Measurements from ENCODE around the gene SSBP4.

SSBP4 gene

DNA sequence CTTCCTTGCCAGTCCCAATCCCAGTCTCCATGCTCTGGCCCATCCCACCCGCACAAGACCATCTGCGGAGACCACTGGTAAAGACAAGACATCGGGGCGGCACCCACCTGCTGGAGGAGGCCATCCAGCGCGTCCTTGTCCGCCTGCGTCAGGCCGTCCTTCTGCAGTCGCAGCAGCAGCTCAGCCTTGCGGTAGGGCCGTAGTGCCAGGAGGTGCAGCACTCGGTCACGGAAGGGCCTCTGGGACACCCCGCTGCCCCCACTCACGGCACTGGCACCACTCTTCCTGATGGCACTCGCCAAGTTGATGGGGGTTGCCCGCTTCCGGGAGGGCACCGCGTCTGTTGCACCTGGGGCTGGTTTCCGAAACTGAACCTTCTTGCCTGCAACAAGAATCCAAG lies 42.3 kb downstream of the SSBP4 start:
- in situ Hi-C loops (cut with MboI; ENCODE audit: low sequenced_read_pairs): no loop called here

DNA sequence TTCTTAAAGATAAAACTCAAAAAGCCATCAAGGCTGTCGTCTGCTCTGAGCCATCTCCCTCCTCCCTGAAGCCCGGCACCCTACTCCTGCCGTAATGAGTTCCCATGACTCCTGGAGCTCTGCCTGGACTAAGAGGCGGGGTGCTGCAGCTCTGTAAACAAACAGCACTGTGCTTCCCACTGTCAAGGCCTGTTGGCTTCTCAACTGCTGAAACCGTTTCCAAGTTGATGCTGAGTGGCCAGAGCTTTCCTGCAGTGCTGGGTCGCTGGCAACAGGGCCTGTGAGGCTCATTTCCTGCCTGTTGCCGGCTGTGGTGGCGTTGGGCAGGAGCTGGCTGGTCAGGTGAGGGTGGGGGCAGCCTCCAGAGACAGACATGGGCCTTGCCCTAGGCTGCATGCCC lies 45.4 kb downstream of the SSBP4 start:
- in situ Hi-C loops (cut with MboI; ENCODE audit: low sequenced_read_pairs): no loop called here

DNA sequence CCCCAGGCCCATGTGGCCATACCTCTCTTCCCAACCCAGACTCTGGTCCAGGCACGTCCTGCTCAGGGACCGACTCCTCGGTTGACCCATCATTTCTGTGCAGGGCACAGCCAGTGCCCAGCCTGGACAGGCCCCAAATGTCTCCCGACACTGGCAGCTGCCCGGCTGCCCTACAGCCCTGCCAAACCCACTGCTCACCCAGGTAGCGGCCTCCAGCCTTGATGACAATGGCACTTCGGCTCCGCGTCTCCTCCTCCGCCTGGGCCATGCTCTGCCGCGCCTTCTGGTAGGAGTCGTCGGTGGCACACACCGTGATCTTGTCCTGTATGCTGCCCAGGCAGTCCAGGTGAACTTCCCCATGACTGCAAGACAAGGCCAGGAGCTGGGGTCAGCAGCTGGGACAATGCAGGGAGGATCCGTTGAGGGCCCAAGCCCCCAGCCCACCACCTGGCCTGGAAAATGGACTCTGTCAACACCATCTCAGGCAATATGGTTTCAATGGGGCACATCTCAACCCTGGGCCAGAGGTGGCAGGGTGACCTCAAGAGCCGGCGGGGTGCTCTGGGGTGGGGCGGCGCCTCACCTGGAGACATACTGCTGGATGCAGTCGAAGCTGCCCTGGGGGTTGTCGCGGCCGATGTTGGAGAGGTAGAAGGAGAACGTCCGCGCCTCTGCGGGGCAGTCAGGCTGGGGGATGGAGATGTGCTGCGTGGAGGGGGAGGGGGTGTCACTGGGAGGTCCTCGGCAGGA lies 46.2 kb downstream of the SSBP4 start:
- in situ Hi-C loops (cut with MboI; ENCODE audit: low sequenced_read_pairs): no loop called here

DNA sequence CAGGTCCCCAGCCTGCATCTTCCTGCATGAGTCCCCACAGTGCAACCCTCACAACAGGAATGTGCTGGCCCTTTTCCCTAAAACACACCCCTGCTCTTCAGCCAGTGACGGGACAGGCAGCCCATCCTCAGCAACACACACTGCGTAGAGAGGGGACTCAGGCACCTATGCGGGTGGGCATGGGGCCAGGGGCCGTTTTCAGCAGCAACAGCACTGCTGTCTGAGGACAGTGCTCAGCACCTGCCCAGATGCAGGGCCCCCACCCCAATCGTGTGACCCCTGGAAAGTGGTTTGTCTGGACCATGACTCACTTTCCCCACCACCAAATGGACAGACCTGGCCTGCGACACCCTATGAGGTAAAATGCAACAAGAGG lies 46.8 kb downstream of the SSBP4 start:
- in situ Hi-C loops (cut with MboI; ENCODE audit: low sequenced_read_pairs): no loop called here

DNA sequence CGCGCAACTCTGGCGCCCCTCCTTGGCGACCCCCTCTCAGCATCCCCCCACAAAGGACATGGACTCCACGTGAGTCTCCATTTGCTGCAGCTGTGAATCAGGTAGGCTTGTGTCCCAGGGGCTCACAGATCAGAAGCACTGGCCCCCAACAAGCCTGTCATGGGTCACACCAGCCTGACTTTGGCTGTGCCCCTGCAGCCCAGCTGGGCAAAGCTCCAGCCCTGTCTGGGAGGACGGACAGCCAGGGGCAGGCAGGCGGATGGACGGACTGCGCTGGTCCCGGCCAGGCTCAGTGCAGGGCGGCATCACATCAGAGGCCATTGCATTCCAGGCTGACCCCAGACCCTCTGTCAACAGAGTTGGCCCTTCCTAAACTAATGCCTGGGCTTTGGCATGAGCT lies 47.2 kb downstream of the SSBP4 start:
- in situ Hi-C loops (cut with MboI; ENCODE audit: low sequenced_read_pairs): no loop called here

DNA sequence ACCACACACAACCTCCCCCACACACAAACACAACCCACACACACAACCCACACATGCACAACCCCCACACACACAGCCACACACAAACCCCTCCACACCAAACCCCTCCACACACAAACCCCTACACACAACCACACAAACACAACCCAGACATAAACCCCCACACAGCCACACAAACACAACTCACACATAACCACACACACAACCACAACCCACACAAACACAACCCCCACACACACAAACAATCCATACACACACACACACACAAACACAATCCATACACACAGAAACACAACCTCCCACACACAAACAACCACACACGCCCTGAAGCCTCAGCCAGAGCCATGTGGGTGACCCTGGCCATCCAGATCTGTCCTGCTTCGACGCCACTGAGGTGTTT lies 48.8 kb downstream of the SSBP4 start:
- in situ Hi-C loops (cut with MboI; ENCODE audit: low sequenced_read_pairs): no loop called here

DNA sequence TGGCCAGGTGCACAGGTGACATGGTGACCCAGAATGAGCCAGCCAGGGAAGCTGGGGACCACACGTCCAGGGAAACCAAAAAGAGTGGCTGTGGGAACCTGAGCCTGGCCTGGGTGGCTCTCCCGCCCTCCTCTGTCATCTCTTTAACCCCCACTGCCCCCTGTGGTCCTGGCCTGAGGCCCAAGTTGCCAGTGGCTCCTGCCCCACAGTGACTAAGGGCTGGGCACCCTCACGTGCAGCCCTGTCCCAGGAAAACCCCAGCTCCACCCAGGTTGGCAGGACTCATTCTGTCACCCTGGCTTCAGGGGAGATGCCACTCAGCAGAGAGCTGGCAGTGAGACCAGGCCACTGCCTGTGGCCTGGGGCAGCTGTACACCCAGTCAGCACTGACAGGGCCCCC lies 49.3 kb downstream of the SSBP4 start:
- in situ Hi-C loops (cut with MboI; ENCODE audit: low sequenced_read_pairs): no loop called here

DNA sequence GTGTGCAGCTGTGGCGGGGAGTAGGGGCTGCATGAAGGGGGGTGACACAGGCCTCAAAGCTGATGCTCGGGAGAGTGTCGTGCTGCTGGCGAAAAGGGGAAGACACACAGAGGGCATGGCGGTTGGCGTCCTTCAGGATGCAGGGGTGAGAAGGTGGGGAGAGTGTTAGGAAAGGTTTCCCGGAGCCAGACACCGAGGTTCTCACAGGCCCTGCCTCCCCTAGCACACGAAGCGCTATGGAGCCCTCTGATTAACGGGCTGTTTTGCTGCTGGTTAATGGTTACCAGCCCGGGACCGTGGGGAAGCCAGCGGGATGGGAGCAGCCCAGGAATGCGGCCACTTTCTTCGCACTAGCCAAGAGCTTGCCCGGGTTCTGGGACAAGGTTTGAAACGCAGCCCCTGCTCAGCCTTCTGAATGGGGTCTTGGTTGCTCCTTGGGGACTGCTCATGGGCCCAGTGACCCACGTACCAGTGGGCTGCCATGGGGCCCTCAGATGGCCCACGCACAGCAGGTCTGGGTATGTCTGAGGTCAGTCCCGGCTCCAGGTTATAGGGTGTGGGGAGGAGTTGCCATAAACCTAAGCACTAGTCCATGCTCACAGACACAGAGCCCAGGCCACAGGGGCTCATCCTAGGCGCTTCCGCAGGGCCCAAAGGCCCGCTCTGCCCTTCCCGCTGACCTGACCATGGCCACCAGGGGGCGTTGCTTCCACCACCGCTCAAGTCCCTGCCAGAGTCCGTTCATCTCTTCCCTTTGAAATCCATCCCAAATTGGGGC lies 50.1 kb downstream of the SSBP4 start:
- in situ Hi-C loops (cut with MboI; ENCODE audit: low sequenced_read_pairs): no loop called here

DNA sequence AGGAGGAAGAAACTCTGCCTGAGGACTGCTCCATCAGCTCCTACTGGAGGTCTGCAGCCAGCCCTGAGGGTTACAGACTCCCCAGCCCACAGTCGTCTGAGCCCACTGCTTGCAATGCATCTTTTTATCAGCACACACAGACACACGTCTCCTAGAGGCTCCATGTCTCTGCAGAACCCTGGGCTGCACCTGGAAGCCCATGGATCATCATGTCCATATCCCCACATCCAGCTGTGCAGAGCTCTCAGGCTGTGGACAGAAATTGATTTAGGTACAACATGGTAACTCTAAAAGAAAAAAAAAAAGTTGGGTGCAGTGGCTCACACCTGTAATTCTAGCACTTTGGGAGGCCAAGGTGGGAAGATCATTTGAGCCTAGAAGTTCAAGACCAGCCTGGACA lies 51.6 kb downstream of the SSBP4 start:
- in situ Hi-C loops (cut with MboI; ENCODE audit: low sequenced_read_pairs): no loop called here

DNA sequence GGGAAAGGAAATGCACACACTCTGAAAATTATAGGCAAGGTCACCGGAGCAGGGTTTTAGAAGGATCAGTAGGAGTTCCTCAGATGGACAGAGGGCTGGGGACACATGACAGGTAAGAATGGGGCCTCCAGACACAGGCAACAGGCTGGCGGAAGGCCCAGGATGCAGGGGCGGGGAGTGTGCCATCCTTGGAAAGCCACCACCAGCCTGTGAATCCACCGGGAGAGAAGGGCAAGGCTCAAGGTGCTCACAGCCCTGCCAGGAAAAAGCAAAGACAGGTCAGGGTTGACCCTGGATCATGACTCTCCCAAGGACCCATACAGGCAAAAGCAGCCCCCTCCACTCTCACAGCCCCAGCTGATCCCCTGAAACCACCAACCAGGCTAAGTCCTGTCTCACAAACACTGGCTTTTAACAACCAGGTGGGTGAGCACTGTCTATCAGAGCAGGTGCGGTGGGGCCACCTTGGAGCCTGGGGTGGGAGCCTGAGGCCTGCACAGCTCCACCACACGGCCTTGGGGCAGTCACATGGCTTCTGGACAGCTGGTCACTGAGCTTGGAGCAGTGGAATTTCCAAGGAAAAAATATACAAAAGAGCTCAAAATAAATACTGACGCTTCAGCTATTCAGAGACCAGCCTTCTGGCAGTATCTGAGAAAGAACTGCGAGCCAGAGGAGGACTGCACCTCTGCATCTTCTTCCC lies 54.0 kb downstream of the SSBP4 start:
- in situ Hi-C loops (cut with MboI; ENCODE audit: low sequenced_read_pairs): no loop called here

DNA sequence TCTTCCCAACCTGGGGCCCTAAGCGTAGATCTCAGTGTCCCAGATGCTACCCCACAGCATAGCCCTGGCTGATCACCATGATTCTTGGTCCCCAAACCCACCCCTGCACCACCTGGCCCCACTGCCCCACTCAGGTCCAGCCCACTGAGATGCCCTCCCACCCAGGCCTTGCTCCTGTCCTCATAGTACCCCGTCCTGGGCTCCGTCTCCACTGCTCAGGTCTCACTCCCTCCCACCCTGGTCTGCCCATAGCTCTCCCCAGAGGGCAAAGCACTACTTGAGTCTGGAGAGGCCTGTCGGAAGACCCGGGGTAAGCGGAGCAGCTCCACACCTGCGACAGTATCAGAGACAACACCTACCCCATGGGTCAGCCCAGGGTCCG lies 54.5 kb downstream of the SSBP4 start:
- in situ Hi-C loops (cut with MboI; ENCODE audit: low sequenced_read_pairs): no loop called here

DNA sequence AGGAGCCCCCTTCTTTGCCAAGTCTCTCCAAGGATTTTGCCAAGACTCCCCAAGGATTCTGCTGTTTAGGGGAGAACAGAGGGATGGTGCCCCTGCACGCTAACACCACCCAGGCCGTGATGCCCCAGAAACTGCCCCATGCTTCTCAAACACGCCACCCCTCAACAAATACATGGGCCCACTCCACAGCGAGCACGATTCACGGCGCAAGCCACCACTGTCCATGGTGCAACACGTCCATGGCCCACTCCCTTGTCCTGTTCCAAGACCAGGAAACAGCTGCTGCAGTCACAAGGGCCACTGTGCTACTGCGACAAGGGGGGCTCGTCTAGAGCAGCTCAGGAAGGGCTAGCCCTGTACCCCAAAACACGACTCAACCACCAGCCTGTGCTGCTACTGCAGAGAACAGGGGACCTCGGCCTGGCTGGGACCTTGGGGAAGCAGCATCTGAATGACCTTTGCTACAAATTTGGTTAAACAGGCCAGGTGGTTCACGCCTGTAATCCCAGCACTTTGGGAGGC lies 55.2 kb downstream of the SSBP4 start:
- in situ Hi-C loops (cut with MboI; ENCODE audit: low sequenced_read_pairs): no loop called here

DNA sequence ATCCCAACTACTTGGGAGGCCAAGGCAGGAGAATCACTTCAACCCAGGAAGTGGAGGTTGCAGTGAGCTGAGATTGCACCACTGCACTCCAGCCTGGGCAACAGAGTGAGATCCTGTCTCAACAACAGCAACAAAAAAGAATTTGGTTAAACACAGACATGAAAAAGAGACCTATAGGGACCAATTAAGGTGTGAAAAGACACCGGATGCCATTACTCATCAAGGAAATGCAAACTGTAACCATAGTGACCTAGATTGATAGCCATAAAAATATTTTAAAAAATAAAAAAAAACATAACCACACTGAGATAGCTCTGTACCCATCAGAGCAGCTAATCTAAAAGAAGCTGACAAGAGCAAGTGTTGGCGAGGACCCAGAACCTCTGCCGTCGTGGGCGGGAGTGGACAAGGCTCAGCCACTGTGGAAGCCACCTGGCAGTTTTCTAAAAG lies 55.8 kb downstream of the SSBP4 start:
- in situ Hi-C loops (cut with MboI; ENCODE audit: low sequenced_read_pairs): no loop called here

DNA sequence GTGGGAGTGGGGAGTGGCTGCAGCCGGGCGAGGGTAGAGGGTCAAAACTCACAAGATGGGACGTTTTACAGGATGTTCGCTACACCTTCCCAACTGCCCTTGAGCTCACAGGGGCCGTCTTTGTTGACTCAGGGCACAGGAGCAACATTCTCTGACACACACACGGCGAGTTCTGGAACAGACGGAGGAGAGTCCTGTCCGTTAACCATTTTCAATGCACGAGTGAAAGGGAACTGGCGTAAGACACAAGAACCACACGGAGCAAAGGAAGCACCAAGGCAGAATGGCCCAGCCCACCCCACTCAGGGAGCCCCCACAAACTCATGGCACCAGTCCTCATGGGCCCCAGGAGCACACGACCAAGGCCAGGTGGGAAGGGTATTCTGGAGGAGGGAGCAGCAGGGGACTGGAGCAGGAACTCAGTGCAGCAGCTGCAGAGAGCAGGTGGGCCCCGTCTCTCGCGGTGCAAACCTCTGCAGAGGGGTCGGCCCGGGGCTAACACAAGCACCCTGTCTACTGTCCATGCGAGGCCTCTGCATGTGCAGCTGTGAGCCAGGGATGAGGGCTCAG lies 56.6 kb downstream of the SSBP4 start:
- in situ Hi-C loops (cut with MboI; ENCODE audit: low sequenced_read_pairs): no loop called here

DNA sequence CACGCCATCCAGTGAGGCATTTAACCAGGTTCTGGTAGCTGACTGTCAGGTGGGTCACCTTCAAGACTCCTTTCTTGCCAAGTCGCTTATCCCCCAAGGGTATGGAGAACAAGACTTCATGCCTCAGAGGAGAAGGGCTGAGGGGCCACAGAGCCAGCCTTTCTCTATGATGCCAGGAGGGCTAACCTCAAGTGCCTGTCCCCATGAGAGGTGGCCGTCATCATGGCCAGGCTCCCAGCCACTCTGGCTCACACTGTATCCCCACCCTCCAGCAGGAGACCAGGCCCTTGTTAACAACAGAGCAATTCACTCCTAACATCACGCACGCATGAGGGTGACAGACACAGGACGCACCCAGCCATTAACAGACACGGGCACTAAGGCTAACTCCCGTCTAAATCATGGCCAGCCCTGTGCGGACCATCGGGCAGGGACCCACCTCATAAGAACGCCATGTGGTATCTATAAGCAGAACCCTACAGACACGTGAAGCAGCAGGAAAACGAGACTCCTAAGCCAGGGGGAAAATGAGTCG lies 57.4 kb downstream of the SSBP4 start:
- in situ Hi-C loops (cut with MboI; ENCODE audit: low sequenced_read_pairs): no loop called here

DNA sequence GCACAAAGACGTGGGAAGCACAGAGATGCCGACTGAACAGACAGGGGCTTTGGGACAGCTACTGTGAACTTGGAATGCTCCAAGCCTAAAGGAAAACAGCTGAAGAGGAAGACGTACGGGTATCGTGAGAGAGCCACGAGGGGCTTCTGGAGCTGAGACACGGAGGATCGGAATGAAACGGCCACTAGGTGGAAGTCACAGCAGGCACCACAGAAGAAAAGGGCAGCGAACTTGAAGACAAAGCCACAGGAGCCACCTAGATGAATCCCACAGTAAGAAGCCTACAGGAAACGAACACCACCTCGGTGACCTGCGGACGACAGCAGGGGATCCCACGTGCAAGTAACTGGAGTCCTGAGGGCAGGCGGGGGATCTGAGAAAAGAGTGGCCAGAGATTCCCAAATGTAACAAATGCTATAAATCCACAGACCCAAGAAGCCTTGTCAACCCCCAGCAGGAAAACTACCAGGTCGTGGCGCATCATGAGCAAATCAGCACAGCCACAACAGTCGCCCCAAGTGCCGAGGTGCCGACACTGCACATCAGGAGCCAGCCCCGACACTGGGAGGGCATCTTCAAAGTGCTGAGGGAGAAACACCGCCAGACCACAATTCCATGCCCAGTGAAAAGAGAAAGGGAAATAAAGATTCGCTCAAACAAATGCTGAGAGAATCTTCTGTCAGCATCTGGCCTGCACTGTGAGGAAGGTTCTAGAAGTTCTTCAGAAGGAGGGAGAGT lies 58.0 kb downstream of the SSBP4 start:
- in situ Hi-C loops (cut with MboI; ENCODE audit: low sequenced_read_pairs): no loop called here

DNA sequence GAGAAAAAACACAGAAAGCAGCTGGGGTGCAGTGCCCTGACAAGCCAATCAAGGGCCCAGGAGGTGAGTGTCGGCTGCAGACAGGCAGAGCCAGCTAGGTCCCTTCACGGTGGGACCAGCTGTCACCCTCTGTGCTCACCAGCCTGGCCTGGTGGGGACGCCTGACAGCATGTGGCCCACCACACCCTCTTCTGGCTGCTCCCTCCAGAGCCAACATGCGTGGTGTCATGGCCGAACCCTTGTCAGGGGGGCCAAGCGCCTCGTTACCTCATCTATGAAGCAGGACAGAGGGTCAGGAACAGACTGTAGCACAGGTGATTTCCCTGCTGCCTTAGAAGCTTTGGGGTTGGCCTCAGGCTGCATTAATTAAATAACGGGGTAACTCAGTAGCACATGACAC lies 58.8 kb downstream of the SSBP4 start:
- in situ Hi-C loops (cut with MboI; ENCODE audit: low sequenced_read_pairs): no loop called here

DNA sequence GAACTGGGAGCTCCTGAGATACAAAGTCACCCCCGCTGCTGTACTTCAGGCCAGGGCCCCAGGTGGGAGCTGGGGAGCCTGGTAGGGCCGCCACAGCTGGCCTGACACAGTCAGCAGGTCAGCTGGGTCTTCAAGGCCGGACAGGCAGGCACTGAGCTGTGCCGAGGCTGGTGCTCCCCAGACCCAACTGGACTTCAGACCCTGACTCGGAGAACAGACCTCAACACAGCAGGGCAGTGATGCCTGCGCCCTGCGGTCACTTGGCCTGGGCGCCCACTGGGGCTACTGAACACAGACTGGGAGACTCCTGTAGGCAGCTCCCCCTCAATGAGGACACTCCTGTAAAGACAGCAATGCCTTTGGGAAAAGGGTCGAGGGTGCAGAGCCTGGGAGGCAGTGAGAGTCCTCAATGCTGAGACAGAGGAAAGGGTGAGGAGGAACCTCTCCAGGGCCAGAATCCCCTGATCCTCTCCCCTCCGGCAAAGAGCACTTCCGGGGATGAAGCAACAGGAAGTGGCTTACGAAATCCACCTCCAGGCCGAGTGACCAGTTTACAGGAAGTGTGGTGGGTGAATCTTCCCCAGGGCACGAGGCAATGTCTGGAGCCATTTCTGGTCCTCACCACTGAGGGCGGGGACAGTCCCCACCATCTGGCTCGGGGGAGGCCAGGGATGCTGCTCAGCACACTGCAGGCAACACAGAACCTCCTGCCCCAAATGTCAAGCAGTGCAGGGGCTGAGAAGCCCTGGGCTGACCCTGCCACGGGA lies 59.5 kb downstream of the SSBP4 start:
- in situ Hi-C loops (cut with MboI; ENCODE audit: low sequenced_read_pairs): no loop called here

DNA sequence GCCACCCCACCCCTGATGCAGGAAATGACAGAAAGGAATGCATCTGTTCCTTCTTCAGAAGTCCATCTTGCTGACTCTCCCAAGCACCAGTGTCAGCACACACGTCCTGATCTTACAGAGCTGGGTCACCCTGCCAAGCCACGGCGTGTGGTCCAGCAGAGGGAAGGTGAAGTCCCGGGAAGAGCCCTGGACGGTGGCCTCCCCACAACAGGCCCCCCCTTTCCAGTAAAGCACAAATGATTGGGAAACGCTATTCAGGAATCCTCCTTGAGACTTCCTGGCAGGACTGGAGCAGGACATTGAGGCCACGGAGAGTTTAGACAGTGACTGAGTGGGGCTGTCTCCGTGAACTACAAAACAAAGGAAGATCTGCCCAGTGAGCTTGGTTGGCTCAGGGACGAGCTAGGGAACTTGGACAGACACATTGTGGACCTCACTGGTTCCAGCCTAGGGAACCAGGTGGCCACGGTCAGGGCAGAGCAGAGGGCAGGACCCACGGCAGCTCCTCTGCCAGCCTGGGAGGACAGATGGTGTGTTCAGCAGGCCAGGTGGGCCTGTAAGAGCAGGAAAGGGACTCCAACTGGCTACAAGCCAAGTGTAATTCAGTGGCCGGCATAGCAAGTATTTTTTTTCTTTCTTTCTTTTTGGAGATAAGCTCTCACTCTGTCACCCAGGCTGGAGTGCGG lies 61.0 kb downstream of the SSBP4 start:
- in situ Hi-C loops (cut with MboI; ENCODE audit: low sequenced_read_pairs): no loop called here

Data from HL-60/S4 treated with retinoic acid at 250 ng/mL for 4 days and 3 days (cell line).